GM12878 (cell line): ENCODE measurements around the gene MED13. TPM values are rescaled to one million over a fixed set of nuclear protein-coding genes. Genes with fewer than 3 reads are reported as not detected.

ENCODE experiments used
- ATAC-seq: fragments of 200-7000 bp; cut with Tn5 transposase; 3 replicates; pipeline ENCODE4 v1.9.1; 2020; ENCODE audit warnings: mild to moderate bottlenecking, moderate library complexity
- BruUV-seq: library from RNA; stranded (reverse); fragments of 400-500 nt; replicated peaks from 2 replicates; lab custom pipeline; 2021; lab: Mats Ljungman, UMichigan
- CTCF ChIA-PET: fragments of 300-600 bp; sonication (Branson Sonifier 250); formaldehyde crosslinking; extraction: SDS; loops from one replicate; lab custom pipeline; 2021; ENCODE audit warnings: inconsistent platforms; lab: Yijun Ruan, JAX
- POLR2A ChIA-PET: fragments of 350-600 bp; formaldehyde crosslinking; extraction: SDS; loops from one replicate; lab custom pipeline; 2021; ENCODE audit warnings: inconsistent platforms; lab: Charles Lee
- RAD21 ChIA-PET: fragments of 300-600 bp; sonication (Branson Sonifier 250); formaldehyde crosslinking; loops from one replicate; lab custom pipeline; 2023; ENCODE audit warnings: antibody characterized with exemption; ENCODE audit not compliant: unreplicated experiment; lab: Charles Lee
- SMC1A ChIA-PET: fragments of 300-600 bp; sonication (Branson Sonifier 250); formaldehyde crosslinking; loops from one replicate; lab custom pipeline; 2023; ENCODE audit not compliant: unreplicated experiment, uncharacterized antibody; lab: Charles Lee
- DNase-seq: peaks from one replicate; pipeline ENCODE4 v3.0.0-alpha.2; 2011; ENCODE audit warnings: low read depth, low spot score
- FAIRE-seq: peaks from 3 replicates; lab custom pipeline; 2011; peaks lifted over from hg19 to GRCh38; lab: Jason Lieb, UNC
- H2AFZ ChIP-seq: 2 replicates; pipeline ENCODE4 v1.6.0; 2011; ENCODE audit warnings: low read depth, low read length, control low read depth; ENCODE audit not compliant: control insufficient read depth
- H3K27ac ChIP-seq: 2 replicates; pipeline ENCODE4 v1.5.1; 2011; ENCODE audit warnings: control low read depth; ENCODE audit not compliant: control insufficient read depth, insufficient read depth
- H3K27me3 ChIP-seq, 2 experiments: replicated peaks in 1 of 2; 2 replicates each; pipeline versions ENCODE4 v1.6.0 to v1.6.1; 2011; ENCODE audit warnings: low read length in 1 of 2; ENCODE audit not compliant: control insufficient read depth in 2 of 2, insufficient read depth in 2 of 2
- H3K36me3 ChIP-seq, 2 experiments: 2 replicates each; pipeline ENCODE4 v1.5.1; 2011; ENCODE audit warnings: low read length in 1 of 2; ENCODE audit not compliant: control insufficient read depth in 2 of 2, insufficient read depth in 2 of 2
- H3K4me1 ChIP-seq: 2 replicates; pipeline ENCODE4 v1.6.1; 2011; ENCODE audit warnings: mild to moderate bottlenecking, low read length, moderate library complexity, mixed read lengths; ENCODE audit not compliant: control insufficient read depth, insufficient read depth
- H3K4me2 ChIP-seq: 2 replicates; pipeline ENCODE4 v1.6.0; 2011; ENCODE audit warnings: control low read depth; ENCODE audit not compliant: control insufficient read depth, insufficient read depth
- H3K4me3 ChIP-seq: fragments of 200-600 bp; sonication (generic); 2 replicates; pipeline ENCODE4 v1.5.1; 2016
- H3K79me2 ChIP-seq: 2 replicates; pipeline ENCODE4 v1.6.0; 2011; ENCODE audit warnings: low read length; ENCODE audit not compliant: control insufficient read depth, insufficient read depth
- H3K9ac ChIP-seq: 2 replicates; pipeline ENCODE4 v1.8.0; 2011; ENCODE audit warnings: low read length, control low read depth, mixed read lengths; ENCODE audit not compliant: control insufficient read depth, insufficient read depth
- H3K9me3 ChIP-seq: replicated peaks from 3 replicates; pipeline ENCODE4 v1.5.1; 2011; ENCODE audit warnings: mild to moderate bottlenecking, low read length; ENCODE audit not compliant: control insufficient read depth, insufficient read depth
- H4K20me1 ChIP-seq: 2 replicates; pipeline ENCODE4 v1.6.0; 2011; ENCODE audit not compliant: control insufficient read depth, insufficient read depth
- CEBPB ChIP-seq, 2 experiments: fragments of 150-350 bp in 1 of 2; IDR thresholded peaks; 2 replicates each; pipeline ENCODE4 v1.6.1; 2012 to 2014; ENCODE audit warnings: low read depth in 2 of 2, low read length in 2 of 2, borderline replicate concordance in 1 of 2, inconsistent platforms in 1 of 2
- ESRRA ChIP-seq: IDR thresholded peaks from 2 replicates; pipeline ENCODE4 v1.6.1; 2012; ENCODE audit warnings: mild to moderate bottlenecking, low read length, improper control_type of control experiment
- HDAC6 ChIP-seq: fragments of 200-600 bp; sonication (generic); IDR thresholded peaks from one replicate; pipeline ENCODE4 v1.8.0; 2017; ENCODE audit warnings: antibody characterized with exemption; ENCODE audit not compliant: unreplicated experiment
- IRF4 ChIP-seq: IDR thresholded peaks from 2 replicates; pipeline ENCODE4 v1.6.1; 2011; ENCODE audit warnings: low read depth, low read length
- MTA2 ChIP-seq: fragments of 450-650 bp; IDR thresholded peaks from 2 replicates; pipeline ENCODE4 v1.6.1; 2016; ENCODE audit warnings: low read depth, mild to moderate bottlenecking, moderate library complexity
- MXI1 ChIP-seq: fragments of 150-350 bp; IDR thresholded peaks from 2 replicates; pipeline ENCODE4 v1.6.1; 2011; ENCODE audit warnings: low read depth, mild to moderate bottlenecking, inconsistent platforms, low read length, improper control_type of control experiment
- NFIC ChIP-seq: IDR thresholded peaks from 2 replicates; pipeline ENCODE4 v1.6.1; 2012; ENCODE audit warnings: low read depth, mild to moderate bottlenecking, inconsistent platforms, low read length, moderate library complexity
- NR2C2 ChIP-seq: IDR thresholded peaks from 2 replicates; pipeline ENCODE4 v1.6.1; 2011; ENCODE audit warnings: borderline replicate concordance, low read depth; ENCODE audit not compliant: control insufficient read depth, insufficient read length
- NR2F1 ChIP-seq: fragments of 450-650 bp; conservative IDR thresholded peaks from 2 replicates; pipeline ENCODE4 v1.6.1; 2017; ENCODE audit warnings: mild to moderate bottlenecking
- POLR2A ChIP-seq: IDR thresholded peaks from 2 replicates; pipeline ENCODE4 v1.6.1; 2011; ENCODE audit warnings: low read depth, mild to moderate bottlenecking, low read length
- POU2F2 ChIP-seq: IDR thresholded peaks from 3 replicates; pipeline ENCODE4 v1.6.1; 2011; ENCODE audit warnings: low read depth, mild to moderate bottlenecking, low read length, borderline replicate concordance
- RAD21 ChIP-seq: IDR thresholded peaks from 2 replicates; pipeline ENCODE4 v1.6.1; 2011; ENCODE audit warnings: mild to moderate bottlenecking, low read depth, low read length, moderate library complexity; ENCODE audit not compliant: insufficient read depth
- RB1 ChIP-seq: fragments of 450-650 bp; formaldehyde crosslinking; IDR thresholded peaks from 2 replicates; pipeline ENCODE4 v1.6.1; 2017; ENCODE audit warnings: mild to moderate bottlenecking, borderline replicate concordance
- SIX5 ChIP-seq: IDR thresholded peaks from 2 replicates; pipeline ENCODE4 v1.6.1; 2011; ENCODE audit warnings: mild to moderate bottlenecking, low read depth, low read length, moderate library complexity; ENCODE audit not compliant: severe bottlenecking
- SMARCA5 ChIP-seq: fragments of 450-650 bp; IDR thresholded peaks from 2 replicates; pipeline ENCODE4 v1.6.1; 2017; ENCODE audit warnings: mild to moderate bottlenecking
- SP1 ChIP-seq: IDR thresholded peaks from one replicate; pipeline ENCODE4 v1.6.1; 2011; ENCODE audit warnings: low read depth, low read length
- SUZ12 ChIP-seq: fragments of 200-600 bp; sonication (generic); IDR thresholded peaks from one replicate; pipeline ENCODE4 v1.6.1; 2018; ENCODE audit warnings: antibody characterized with exemption, mild to moderate bottlenecking; ENCODE audit not compliant: unreplicated experiment
- ZNF207 ChIP-seq: fragments of 450-650 bp; IDR thresholded peaks from 2 replicates; pipeline ENCODE4 v1.6.1; 2014; ENCODE audit warnings: antibody characterized with exemption, mild to moderate bottlenecking, borderline replicate concordance
- ZNF274 ChIP-seq: IDR thresholded peaks from one replicate; pipeline ENCODE4 v1.8.0; 2011; ENCODE audit not compliant: insufficient read length, insufficient read depth
- WGBS: methylation state at CpG from one replicate; pipeline ENCODE4 v1.1.6; 2016; ENCODE audit warnings: low lambda C conversion rate; ENCODE audit not compliant: insufficient replicate concordance, insufficient coverage; ENCODE audit errors: missing lambda C conversion rate; 5-methylcytosine and 5-hydroxymethylcytosine counted together
- in situ Hi-C: fragments of 300-500 bp; cut with MboI; formaldehyde crosslinking; loops from 9 replicates; pipeline ENCODE4 v1.14.3; 2018; ENCODE audit warnings: mixed read lengths
- intact Hi-C: fragments of 100-400 bp; cut with micrococcal nuclease; formaldehyde crosslinking; loops from one replicate; pipeline ENCODE4 v1.14.2; 2022; ENCODE audit not compliant: unreplicated experiment
- polyA plus RNA-seq, 11 experiments: library from polyadenylated mRNA; depleted of rRNA in 4 of 11; unstranded in 6 of 11; stranded (reverse) in 5 of 11; fragments of >200 nt; fragmentation: Nextera tagmentation in 4 of 11; fragmentation: Illumina TruSeq in 1 of 11; extraction: Ambion mirVana in 4 of 11; extraction: Trizol in 1 of 11; gene quantifications; 1 replicate in 1 of 11; 2 replicates in 10 of 11; pipeline versions ENCODE4 v1.2.1 to v1.2.3, GENCODE V29; 2011 to 2016; ENCODE audit warnings: inconsistent platforms in 2 of 11, missing spikeins in 2 of 11, low read depth in 1 of 11
- total RNA-seq, 4 experiments: library from RNA; depleted of rRNA in 3 of 4; stranded (reverse); fragments of >200 nt in 3 of 4; fragmentation: Illumina TruSeq in 1 of 4; extraction: Trizol in 1 of 4; gene quantifications; 2 replicates each; pipeline versions ENCODE4 v1.2.1 to v1.2.3, GENCODE V29; 2013 to 2021
- TF ChIP-seq, protein P1 (sequence below): fragments of 450-650 bp; IDR thresholded peaks from 2 replicates; pipeline ENCODE4 v1.6.1; 2016; ENCODE audit warnings: mild to moderate bottlenecking

The MED13 gene
- total and polyA plus RNA-seq, 10 of the 15 experiments (the other 5 are each of a cell fraction or from before 2014, with no cell fraction given): 4.6 to 49.7 (median 21.3) TPM

DNA sequence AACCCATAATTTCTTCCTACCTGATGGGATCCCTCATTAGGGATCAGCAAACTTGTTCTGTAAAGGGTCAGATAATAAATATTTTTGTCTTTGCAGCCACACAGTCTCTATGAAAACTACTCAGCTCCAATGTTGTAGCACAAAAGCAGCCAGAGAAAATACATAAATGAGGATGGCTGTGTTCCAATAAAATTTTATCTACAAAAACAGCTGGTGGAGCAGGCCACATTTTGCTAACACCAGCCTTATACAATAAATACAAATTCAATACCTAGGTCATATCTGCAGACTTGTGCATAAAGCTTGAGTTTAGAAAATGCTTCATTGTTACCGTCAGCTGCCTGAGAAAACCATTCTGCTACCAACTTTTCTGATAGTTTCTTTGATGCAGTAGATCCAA, 98.9 kb downstream of the MED13 start:
- intact Hi-C loops (no loop called here), in situ Hi-C loops (no loop called here)
- ChIA-PET RAD21 (interaction anchor here (0.9 to 3.1 kb wide), 2 partner anchors 143 to 146 kb away, joined by 3 to 25 read pairs; no protein-coding TSS in a partner anchor), CTCF (interaction anchor here (1.0 to 2.1 kb wide), 3 partner anchors 10 to 143 kb away, joined by 3 to 13 read pairs (median 3); no protein-coding TSS in a partner anchor), POLR2A (no interaction called here), SMC1A (interaction anchor here (0.6 to 2.6 kb wide), 5 partner anchors 46 to 143 kb away, joined by 3 to 13 read pairs (median 3); no protein-coding TSS in a partner anchor)
- Histone ChIP-seq H4K20me1 (no peaks in the 10 kb centered on the region), H3K4me3 (no peak overlapping the region), H2AFZ (no peak overlapping the region), H3K4me1 (no peaks in the 10 kb centered on the region), H3K9me3 (no peaks in the 10 kb centered on the region), H3K27me3 (no peaks in the 10 kb centered on the region), H3K9ac (no peak overlapping the region), H3K36me3 (peaks cover 7 to 43% of the 10 kb centered on the region in 2 experiments), H3K4me2 (no peak overlapping the region), H3K27ac (no peak overlapping the region), H3K79me2 (no peaks in the 10 kb centered on the region)
- BruUV-seq: no TSS peak
- no peak for TF ChIP-seq RB1
- TF ChIP-seq IRF4: no peak
- TF ChIP-seq ESRRA: no peak
- TF ChIP-seq ZNF207: no peak
- TF ChIP-seq CEBPB (IDR thresholded peaks at IDR 0.05; ENCODE audit: borderline replicate concordance in 1 of 2, low read depth in 2 of 2, low read length in 2 of 2): no peak
- TF ChIP-seq SMARCA5: no peak
- FAIRE-seq (no peak), ATAC-seq (no peak), DNase-seq (no peak)
- WGBS: 0% methylated on average over 1 of the region's 1 CpG

DNA sequence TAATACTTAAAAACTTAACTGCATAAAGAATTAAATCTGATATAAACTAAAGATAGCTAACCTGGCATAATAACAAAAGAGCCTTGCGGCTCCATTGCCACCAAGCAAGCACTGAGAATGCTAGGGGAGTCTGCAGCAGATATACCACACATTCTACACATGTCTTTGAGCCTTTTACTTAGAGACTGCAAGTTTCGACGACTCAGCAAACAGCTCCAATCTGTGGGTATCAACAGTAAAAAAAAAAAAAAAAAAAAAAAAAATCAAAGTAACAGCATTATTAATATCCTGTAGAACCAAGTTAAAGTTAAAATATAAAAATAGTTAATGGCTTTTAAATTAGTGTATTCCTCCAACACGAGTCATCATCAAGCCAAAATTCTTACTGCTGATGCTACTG, 109.5 kb downstream of the MED13 start:
- peaks cover 4 to 26% of the 10 kb centered on the region in 2 experiments for H3K36me3 ChIP-seq
- TF ChIP-seq RAD21: no peak
- no peak for TF ChIP-seq SUZ12
- TF ChIP-seq POLR2A: no peak
- TF ChIP-seq, protein P1, sequence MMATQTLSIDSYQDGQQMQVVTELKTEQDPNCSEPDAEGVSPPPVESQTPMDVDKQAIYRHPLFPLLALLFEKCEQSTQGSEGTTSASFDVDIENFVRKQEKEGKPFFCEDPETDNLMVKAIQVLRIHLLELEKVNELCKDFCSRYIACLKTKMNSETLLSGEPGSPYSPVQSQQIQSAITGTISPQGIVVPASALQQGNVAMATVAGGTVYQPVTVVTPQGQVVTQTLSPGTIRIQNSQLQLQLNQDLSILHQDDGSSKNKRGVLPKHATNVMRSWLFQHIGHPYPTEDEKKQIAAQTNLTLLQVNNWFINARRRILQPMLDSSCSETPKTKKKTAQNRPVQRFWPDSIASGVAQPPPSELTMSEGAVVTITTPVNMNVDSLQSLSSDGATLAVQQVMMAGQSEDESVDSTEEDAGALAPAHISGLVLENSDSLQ: no peak
- no peak for TF ChIP-seq NR2C2
- TF ChIP-seq POU2F2: no peak
- no peak for TF ChIP-seq SP1
- no peak for TF ChIP-seq SIX5
- no peak for TF ChIP-seq HDAC6
- no peak for TF ChIP-seq NR2F1
- TF ChIP-seq ZNF274: no peak
- TF ChIP-seq NFIC: no peak
- no peak for TF ChIP-seq MTA2
- TF ChIP-seq MXI1: no peak

More for the DNA sequence above, 109.5 kb downstream of the MED13 start:
- no peaks in the 10 kb centered on the region for H3K79me2 ChIP-seq
- BruUV-seq: no TSS peak
- in situ Hi-C loops (no loop called here), intact Hi-C loops (no loop called here)
- ChIA-PET POLR2A (interaction anchor here (0.6 kb wide), 2 partner anchors 191 to 388 kb away, joined by 3 to 4 read pairs; no protein-coding TSS in a partner anchor), SMC1A (interaction anchor here (0.6 to 1.2 kb wide), 3 partner anchors 8 to 154 kb away, joined by 3 to 5 read pairs (median 3); no protein-coding TSS in a partner anchor), RAD21 (interaction anchor here (0.6 kb wide), 1 partner anchor 33 kb away, joined by 3 read pairs; no protein-coding TSS in a partner anchor), CTCF (interaction anchor here (0.9 to 1.2 kb wide), 2 partner anchors 15 to 154 kb away, joined by 3 read pairs; no protein-coding TSS in a partner anchor)
- DNase-seq (no peak), FAIRE-seq (peak; percentile 35), ATAC-seq (no peak)
- no peaks in the 10 kb centered on the region for H3K4me1 ChIP-seq
- H3K9me3 ChIP-seq: no peaks in the 10 kb centered on the region
- no peak overlapping the region for H3K4me3 ChIP-seq
- WGBS: 90% methylated on average over 4 of the region's 4 CpGs
- no peak overlapping the region for H3K9ac ChIP-seq
- no peak overlapping the region for H2AFZ ChIP-seq
- no peak overlapping the region for H3K27ac ChIP-seq
- no peaks in the 10 kb centered on the region for H4K20me1 ChIP-seq
- H3K4me2 ChIP-seq: no peak overlapping the region
- H3K27me3 ChIP-seq: no peaks in the 10 kb centered on the region
